Measurements from ENCODE around the gene CCN5.

Gene CCN5

GRCh38 chr20:44698351-44698750 lies 16.8 kb upstream of the CCN5 start:
- TF ChIP-seq CTCF (conservative IDR thresholded peaks at IDR 0.05) = no peak
- no peak overlapping the region for H3K27ac ChIP-seq

- no peak overlapping the region for H3K27ac ChIP-seq
- no peak for TF ChIP-seq CTCF (conservative IDR thresholded peaks at IDR 0.05)
These were observed 14.9 kb upstream of the CCN5 start for GRCh38 chr20:44700306-44700705.

- no peak for TF ChIP-seq CTCF (conservative IDR thresholded peaks at IDR 0.05)
- H3K27ac ChIP-seq = no peak overlapping the region
These were observed 13.9 kb upstream of the CCN5 start for GRCh38 chr20:44701118-44701857.

- no peak for TF ChIP-seq CTCF (conservative IDR thresholded peaks at IDR 0.05)
- no peak overlapping the region for H3K27ac ChIP-seq
These were observed 13.3 kb upstream of the CCN5 start for GRCh38 chr20:44701858-44702256.

GRCh38 chr20:44702776-44703175 lies 12.4 kb upstream of the CCN5 start:
- TF ChIP-seq CTCF (conservative IDR thresholded peaks at IDR 0.05) = no peak
- H3K27ac ChIP-seq = no peak overlapping the region

GRCh38 chr20:44703183-44703925 lies 11.8 kb upstream of the CCN5 start:
- H3K27ac ChIP-seq = no peak overlapping the region
- TF ChIP-seq CTCF (conservative IDR thresholded peaks at IDR 0.05) = no peak

GRCh38 chr20:44703956-44704488 lies 11.1 kb upstream of the CCN5 start:
- no peak overlapping the region for H3K27ac ChIP-seq
- no peak for TF ChIP-seq CTCF (conservative IDR thresholded peaks at IDR 0.05)

All from VCaP (cell line).